Measurements from ENCODE around the gene CCND3. TPM values are rescaled to one million over a fixed set of nuclear protein-coding genes. Genes with fewer than 3 reads are reported as not detected.
A peak's percentile ranks its signal among the peaks of the same experiment; 100 is the strongest.

CCND3 gene
- total RNA-seq, 4 donors from 2014 or later: 38.1 to 142 (median 46.5) TPM

DNA sequence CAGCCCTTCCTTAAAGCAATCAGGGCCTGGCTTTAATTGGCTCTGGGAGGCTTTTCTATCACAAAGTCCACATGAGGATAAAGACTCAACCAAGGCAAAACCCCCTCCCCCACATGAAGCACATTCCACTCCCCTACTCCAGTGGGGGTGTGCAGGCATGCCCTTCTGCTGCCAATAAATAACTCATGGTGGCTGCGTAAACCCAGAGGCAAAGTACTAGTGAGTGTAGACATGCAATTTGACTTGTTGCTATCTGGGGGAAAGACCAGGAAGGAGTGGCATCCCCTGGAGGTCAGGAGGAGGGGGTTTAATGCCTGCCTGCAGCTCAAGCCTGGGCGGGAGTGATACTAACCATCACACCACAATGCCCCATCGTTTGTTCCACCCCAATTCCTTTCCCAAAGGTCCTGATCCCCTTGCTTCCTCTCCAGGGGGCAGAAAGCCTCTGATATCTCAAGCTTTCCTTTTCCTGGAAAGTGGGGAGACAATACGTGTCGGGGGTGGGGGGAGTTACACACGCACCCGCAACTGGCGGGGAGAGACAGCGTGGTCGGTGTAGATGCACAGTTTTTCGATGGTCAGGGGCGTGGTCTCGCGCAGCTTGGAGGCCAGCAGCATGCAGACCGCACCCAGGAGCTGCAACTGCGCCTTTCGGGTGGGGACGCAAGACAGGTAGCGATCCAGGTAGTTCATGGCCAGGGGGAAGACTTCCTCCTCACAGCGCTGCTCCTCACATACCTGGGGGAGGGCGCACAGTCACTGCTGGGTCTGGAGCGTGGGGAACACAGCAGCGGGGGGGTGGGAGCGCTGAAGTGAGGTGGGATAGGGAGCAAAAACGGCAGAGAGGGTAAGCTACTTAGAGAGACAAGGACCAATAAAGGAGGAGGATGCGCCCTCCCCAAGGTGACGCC, 1.5 kb downstream of the CCND3 start:
- Histone ChIP-seq H3K9me3 (no peaks in the 10 kb centered on the region), H3K27ac (peak overlapping the region; percentile 74 to 90 (median 86)), H3K4me1 (peaks cover 50 to 73% (median 54%) of the 10 kb centered on the region in 3 donors), H3K4me3 (peak overlapping the region; percentile 53 to 93 (median 68)), H3K36me3 (peaks cover 0 to 25% (median 8%) of the 10 kb centered on the region in 3 donors), H3K27me3 (no peaks in the 10 kb centered on the region)
- intact Hi-C loops (cut with DNase I): loop anchor here (5.0 kb wide), 1 partner anchor 102 kb away; no protein-coding TSS in a partner anchor
- WGBS, 2 donors: 6 to 9% methylated on average over 6 to 9 of the region's 27 CpGs
- TF ChIP-seq POLR2A (IDR thresholded peaks at IDR 0.05): no peak
- DNase-seq: no peak

DNA sequence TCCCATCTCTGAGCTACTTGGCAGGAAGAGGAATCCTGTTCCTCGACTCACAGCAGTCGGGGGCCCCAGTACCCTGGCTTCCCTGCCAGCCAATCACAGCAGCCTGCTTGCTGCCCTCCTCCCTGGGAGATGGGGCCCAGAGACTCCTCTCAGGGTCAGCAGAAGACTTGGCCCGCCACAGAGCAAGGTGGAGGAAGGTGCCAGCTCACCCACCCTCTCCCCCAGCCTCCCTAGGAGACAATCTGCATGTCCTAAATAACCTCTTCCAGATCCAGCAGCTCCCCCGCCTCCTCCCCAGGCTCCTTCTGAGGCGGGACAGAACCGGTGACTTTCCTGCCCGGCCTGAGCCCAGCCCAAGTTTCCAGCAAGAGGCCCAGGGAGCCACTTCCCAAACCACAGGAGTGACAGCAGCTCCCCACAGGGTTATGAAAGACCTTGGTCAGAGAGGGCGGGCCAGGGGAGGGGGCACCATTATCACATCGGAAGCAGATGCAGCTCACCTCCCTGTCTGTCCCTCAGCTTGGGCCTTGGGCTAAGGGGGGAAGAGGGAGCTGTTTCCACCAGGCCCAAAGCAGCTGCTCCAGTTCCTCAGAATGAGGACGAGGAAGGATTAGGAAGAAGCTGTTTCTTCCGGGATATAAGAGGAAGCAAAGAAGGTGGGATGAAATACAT, 2.3 kb downstream of the CCND3 start:
- H3K4me3 ChIP-seq: peak overlapping the region in 1 of 4 donors; percentile 28
- peaks cover 50 to 73% (median 54%) of the 10 kb centered on the region in 3 donors for H3K4me1 ChIP-seq
- H3K36me3 ChIP-seq: peaks cover 0 to 32% (median 10%) of the 10 kb centered on the region in 3 donors
- TF ChIP-seq POLR2A (IDR thresholded peaks at IDR 0.05): no peak
- TF ChIP-seq, protein P1, sequence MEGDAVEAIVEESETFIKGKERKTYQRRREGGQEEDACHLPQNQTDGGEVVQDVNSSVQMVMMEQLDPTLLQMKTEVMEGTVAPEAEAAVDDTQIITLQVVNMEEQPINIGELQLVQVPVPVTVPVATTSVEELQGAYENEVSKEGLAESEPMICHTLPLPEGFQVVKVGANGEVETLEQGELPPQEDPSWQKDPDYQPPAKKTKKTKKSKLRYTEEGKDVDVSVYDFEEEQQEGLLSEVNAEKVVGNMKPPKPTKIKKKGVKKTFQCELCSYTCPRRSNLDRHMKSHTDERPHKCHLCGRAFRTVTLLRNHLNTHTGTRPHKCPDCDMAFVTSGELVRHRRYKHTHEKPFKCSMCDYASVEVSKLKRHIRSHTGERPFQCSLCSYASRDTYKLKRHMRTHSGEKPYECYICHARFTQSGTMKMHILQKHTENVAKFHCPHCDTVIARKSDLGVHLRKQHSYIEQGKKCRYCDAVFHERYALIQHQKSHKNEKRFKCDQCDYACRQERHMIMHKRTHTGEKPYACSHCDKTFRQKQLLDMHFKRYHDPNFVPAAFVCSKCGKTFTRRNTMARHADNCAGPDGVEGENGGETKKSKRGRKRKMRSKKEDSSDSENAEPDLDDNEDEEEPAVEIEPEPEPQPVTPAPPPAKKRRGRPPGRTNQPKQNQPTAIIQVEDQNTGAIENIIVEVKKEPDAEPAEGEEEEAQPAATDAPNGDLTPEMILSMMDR (IDR thresholded peaks at IDR 0.05): no peak
- WGBS, 2 donors: 36 to 39% methylated on average over 3 to 4 of the region's 11 CpGs
- no peaks in the 10 kb centered on the region for H3K27me3 ChIP-seq
- intact Hi-C loops (cut with DNase I): loop anchor here (5.0 kb wide), 1 partner anchor 103 kb away; no protein-coding TSS in a partner anchor
- H3K27ac ChIP-seq: peak overlapping the region; percentile 11 to 90 (median 86)
- DNase-seq: no peak
- no peaks in the 10 kb centered on the region for H3K9me3 ChIP-seq

DNA sequence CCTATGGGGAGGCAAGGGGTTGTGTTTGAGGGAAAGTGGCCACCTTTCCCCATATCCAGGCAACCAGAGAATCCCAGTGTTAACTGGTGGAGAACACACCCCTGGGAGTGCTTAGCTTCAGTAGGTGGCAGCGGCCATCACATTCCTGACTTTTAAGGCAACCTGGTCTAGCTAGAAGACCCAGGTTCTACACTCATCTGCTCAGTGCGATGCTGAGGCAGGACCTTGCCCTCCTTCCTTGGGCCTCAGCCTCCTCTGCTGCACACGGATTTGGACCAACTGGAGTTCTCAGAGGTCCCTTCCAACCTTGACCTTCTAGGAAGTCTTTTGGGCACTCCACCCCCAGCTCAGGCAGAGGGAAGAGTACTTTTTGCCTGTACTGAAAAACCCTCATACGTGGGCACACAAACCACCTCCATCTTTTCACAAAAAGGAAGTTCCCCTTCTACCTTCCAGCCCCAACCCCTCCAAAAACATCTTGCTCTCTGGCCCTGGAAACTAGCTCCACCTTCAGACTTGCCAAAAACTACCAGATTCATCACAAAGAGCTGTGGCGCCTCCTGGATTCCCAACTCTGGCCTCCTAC, 2.9 kb downstream of the CCND3 start:
- intact Hi-C loops (cut with DNase I): loop anchor here (5.0 kb wide), 1 partner anchor 104 kb away; no protein-coding TSS in a partner anchor
- Histone ChIP-seq H3K4me1 (peaks cover 50 to 73% (median 54%) of the 10 kb centered on the region in 3 donors), H3K27me3 (no peaks in the 10 kb centered on the region), H3K27ac (peak overlapping the region; percentile 11 to 90 (median 86)), H3K9me3 (no peaks in the 10 kb centered on the region), H3K36me3 (peaks cover 0 to 39% (median 10%) of the 10 kb centered on the region in 3 donors), H3K4me3 (peak overlapping the region in 1 of 4 donors; percentile 28)
- no peak for DNase-seq
- no peak for TF ChIP-seq POLR2A (IDR thresholded peaks at IDR 0.05)
- TF ChIP-seq, protein P1 (IDR thresholded peaks at IDR 0.05): no peak
- WGBS, 2 donors: 69 to 72% methylated on average over 5 of the region's 5 CpGs

DNA sequence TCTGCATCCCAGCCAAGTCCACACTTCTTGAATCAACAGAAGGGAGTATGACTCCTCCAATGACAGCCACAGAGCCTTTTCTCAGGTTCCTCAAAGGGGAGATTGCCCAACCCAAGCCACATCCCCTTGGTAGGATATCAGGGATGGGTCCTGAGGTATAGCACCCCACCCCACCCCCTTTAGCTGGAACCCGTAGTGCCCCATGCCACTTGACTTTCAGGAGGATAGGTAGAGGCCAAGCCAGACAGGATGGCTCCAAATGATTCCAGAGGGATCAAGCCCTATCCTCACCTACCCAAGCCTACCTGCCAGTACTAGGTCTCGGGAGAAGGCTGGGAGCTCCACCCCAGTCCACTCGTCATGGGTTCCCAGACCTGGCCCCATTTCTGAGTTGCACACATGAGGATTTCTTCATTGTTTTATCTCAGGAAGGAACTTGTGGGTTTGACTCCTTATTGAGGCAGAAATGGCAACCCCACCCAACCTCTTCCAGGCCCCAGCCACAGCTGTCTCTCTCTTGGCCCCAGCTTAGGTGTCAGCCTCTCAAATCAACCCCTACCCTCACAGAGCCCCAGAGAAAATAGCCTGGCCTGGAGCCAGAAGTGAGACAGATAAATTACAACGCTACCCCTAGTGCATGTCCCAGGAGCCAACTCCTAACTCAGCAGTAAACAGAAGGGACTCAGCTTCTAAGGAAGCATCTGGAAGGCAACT, 3.6 kb downstream of the CCND3 start:
- Histone ChIP-seq H3K4me1 (peaks cover 50 to 73% (median 54%) of the 10 kb centered on the region in 3 donors), H3K4me3 (peak overlapping the region in 1 of 4 donors; percentile 8), H3K9me3 (no peaks in the 10 kb centered on the region), H3K27ac (peak overlapping the region in 3 of 4 donors; percentile 84 to 90 (median 89)), H3K27me3 (no peaks in the 10 kb centered on the region), H3K36me3 (peaks cover 2 to 45% (median 12%) of the 10 kb centered on the region in 3 donors)
- no peak for TF ChIP-seq POLR2A (IDR thresholded peaks at IDR 0.05)
- TF ChIP-seq, protein P1 (IDR thresholded peaks at IDR 0.05): no peak
- intact Hi-C loops (cut with DNase I): loop anchor here (5.0 kb wide), 1 partner anchor 104 kb away; no protein-coding TSS in a partner anchor
- 51 to 58% methylated on average over 3 of the region's 4 CpGs for WGBS, 2 donors
- no peak for DNase-seq

DNA sequence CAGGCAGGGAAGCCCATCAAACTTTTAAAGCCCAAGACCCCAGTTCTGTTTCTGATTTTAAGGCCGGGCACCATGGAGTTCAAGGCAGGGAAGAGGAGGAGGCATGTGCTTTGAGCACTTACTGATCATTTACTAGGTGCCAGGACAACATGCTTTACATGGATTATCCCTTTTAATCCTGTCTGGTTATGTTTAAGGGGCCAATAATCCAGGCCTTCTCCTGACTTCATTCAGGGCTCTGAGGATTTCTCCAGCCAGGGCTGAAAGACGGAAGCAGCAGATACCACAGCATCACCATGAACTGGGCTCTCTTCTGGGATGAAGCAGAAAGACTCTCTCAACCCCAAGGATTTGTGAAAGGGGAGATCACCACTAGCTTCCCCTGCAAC, 4.1 kb downstream of the CCND3 start:
- H3K4me3 ChIP-seq: no peak overlapping the region
- peak overlapping the region in 2 of 4 donors; percentile 89 to 90 for H3K27ac ChIP-seq
- H3K27me3 ChIP-seq: no peaks in the 10 kb centered on the region
- WGBS, 2 donors: 33 to 86% methylated on average over 1 of the region's 2 CpGs
- intact Hi-C loops (cut with DNase I): loop anchor here (5.0 kb wide), 1 partner anchor 105 kb away; no protein-coding TSS in a partner anchor
- no peak for DNase-seq
- peaks cover 8 to 51% (median 17%) of the 10 kb centered on the region in 3 donors for H3K36me3 ChIP-seq
- H3K9me3 ChIP-seq: no peaks in the 10 kb centered on the region
- no peak for TF ChIP-seq POLR2A (IDR thresholded peaks at IDR 0.05)
- TF ChIP-seq, protein P1 (IDR thresholded peaks at IDR 0.05): no peak
- H3K4me1 ChIP-seq: peaks cover 47 to 68% (median 54%) of the 10 kb centered on the region in 3 donors

All from esophagus squamous epithelium (tissue), 5 donors.